ENCODE measurements around the gene CDKN2D.

Gene CDKN2D

DNA sequence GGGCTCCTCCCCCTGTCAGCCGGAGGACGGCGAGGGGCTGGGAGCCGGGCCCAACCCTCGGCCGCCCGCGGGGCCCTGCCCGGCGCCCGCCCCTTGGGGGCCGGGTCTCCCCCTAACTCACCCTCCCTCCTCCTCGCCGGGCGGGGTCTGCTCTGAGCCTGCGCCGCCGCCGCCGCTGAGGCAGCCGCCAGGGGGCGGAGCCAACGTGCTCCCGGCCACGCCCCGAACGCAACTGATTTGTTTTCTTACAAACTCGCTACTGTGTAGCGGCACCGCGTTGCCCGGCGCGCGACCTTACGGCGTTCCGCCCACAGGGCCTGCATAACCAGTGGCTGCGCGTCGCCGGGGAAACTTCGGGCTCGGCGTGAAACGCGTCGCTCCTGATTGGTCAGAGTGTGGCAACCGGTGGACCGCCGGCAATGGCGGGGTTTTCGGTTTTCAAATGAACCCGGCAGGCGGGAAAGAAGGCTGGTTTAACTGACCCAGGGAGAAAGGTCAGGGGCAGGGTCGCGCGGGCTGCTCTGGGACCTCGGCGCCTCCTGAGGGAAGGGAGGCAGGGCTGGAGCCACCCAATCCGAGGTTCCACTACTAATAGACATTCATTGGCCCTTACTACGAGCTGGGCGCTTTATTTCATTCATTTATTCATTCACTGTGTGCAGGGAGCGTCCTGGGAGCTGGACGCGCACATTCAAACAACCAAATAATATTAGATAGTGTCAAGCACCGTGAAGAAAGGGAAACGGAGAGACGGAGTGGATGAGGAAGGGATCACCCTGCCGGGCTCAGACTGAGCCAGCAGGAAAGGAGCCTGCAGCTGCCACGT lies at the start of gene CDKN2D:
CDKN2D (minus strand) TSS at position 154 of the 826 bp plus-strand sequence. CDS start 326 bp downstream, outside the sequence.
- peak; percentile 100 for DNase-seq

DNA sequence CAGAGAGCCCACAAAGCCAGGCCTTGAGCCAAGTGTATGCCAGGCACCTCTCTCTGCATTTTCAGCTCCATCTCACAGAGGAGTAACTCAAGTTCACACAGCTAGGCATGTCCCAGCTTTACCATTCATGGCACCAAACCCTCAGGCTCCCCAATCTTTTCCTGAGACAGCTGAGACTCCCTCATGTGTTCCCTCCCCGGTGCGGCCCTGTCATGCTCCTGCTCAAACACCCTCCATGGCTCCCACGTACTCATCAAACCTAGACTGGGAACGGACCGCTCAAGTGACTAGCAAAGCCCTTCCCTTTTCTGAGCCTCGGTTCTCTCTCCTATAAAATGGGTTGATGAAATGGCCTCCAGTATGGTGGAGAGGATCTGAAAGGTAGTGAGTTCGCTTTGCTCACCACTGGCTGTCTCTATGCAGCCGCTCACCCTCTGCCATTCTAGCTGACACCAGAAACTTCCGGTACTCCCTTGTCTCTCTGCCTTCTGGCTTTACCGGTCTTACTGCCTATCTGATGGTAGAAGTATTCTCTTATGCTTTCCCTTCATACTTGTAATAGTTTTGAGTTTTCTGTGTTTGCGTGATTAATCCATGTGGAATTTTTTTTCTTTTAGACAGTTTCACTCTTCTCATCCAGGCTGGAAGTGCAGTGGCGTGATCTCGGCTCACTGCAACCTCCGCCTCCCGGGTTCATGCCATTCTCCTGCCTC lies 48.8 kb upstream of the CDKN2D start:
- no peak for DNase-seq

DNA sequence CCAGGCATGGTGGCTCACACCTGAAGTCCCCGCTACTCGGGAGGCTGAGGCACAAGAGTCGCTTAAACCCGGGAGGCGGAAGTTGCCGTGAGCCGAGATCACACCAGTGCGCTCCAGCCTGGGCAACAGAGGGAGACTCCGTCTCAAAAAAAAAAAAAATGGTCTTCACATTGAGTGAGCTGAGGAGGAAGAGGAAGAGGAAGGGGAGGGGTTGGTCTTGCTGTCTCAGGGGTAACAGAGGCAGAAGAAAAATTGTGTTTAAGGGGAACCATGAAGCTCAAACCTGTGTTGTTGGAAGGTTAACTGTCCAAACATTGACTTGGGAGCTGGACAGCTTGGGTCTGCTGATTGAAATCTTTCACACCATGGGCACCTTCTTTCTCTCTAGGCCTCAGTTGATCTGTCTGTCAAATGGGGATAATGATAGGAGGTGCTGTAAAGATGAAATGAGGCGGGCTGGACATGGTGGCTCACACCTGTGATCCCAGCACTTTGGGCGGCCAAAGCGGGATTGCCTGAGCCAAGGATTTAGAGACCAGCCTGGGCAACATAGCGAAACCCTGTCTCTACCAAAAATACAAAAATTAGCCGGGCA lies 46.7 kb upstream of the CDKN2D start:
- no peak for DNase-seq

DNA sequence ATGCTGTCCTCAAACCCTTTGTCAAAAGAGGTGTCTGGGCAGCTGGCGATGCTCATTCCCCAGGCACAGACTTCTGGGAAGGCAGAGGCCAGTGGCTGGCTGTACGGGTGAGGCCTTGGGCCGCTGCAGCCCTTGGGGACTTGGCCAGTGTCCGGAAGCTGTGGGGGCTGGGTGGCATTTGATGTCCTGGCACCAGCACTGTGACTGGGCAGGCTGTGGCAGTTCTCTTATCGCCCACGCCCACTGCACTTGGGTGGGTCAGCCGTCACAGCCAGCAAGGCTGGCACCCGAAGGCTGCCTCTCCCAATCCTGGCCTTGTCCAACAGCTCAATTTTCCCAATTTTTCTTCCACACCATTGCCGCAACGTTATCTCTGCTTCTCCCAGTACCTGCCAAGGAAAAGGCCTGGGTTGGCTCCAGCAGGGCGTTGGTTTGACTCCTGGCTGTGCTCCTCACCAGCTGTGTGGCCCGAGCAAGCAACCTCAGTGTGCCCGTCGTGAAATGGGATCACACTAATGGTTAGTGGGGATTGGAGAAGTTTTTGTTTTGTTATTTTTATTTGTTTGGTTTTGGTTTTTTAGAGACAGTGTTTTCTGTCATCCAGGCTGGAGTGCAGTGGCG lies 43.8 kb upstream of the CDKN2D start:
- no peak for DNase-seq

DNA sequence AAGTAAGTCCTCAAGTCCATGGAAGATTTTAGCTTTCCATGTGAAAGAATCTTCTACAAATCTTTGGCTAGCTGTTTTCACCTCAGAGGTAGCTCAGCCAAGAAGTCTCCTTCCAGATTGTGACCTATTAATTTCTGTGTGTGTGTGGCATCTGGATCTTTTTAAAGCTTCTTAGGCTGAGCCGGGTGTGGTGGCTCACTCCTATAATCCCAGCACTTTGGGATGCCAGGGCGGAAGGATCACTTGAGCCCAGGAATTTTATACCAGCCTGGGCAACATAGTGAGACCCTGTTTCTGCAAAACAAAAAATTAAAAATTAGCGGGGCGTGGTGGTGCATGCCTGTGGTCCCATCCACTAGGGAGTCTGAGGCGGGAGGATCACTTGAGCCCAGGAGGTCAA lies 43.1 kb upstream of the CDKN2D start:
- DNase-seq = no peak

DNA sequence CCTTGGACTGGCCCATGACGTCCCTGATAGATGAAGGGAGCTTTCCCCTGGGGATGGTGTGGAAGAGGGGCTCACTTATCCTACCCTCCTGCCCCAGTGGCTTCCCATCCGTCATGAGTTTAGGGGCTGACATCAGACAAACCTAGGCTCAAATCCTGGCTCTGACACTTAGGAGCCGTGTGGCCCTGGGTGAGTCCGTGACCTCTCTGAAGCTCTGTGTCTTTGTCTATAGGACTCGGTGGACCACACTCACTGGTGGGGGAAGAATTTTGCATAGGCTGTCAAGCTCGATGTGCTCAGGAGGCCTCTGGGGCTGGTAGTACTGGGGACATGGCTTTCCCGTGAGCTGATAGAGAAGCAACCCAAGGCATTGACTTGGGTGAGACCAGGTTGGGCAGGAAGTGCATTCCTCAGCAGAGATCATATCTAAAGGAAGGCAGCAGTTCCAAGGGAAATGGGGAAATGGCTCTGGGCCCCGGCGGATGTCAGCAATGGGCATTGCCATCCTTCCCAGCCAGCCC lies 35.7 kb upstream of the CDKN2D start:
- peak; percentile 36 for DNase-seq

DNA sequence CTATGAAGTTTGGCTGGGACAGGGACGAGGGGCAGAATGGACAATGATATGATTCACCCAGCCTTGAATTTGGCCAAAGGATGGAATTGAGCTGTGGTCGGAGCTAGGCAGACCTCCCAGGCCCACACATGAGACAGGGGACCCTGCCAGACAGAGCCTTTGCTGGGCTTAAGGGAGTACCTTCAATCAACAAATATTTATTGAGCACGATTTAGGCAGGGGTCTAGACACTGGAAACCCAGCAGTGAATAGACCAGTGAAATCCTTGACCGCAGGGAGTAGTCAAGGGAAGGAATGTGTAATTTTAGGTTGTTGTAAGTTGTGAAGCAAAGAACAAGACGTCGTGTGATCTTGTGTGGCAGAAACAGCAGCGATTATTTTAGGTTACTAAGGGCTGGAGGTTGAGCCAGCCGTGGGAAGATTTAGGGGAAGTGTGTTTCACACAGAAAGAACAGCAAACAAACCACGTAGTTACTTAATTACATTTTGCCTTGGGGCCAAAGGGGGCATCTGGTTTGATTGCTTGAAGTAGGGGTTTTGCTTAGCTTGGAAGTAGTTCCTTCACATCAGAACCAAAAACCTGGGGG lies 35.2 kb upstream of the CDKN2D start:
- DNase-seq = peak; percentile 95

DNA sequence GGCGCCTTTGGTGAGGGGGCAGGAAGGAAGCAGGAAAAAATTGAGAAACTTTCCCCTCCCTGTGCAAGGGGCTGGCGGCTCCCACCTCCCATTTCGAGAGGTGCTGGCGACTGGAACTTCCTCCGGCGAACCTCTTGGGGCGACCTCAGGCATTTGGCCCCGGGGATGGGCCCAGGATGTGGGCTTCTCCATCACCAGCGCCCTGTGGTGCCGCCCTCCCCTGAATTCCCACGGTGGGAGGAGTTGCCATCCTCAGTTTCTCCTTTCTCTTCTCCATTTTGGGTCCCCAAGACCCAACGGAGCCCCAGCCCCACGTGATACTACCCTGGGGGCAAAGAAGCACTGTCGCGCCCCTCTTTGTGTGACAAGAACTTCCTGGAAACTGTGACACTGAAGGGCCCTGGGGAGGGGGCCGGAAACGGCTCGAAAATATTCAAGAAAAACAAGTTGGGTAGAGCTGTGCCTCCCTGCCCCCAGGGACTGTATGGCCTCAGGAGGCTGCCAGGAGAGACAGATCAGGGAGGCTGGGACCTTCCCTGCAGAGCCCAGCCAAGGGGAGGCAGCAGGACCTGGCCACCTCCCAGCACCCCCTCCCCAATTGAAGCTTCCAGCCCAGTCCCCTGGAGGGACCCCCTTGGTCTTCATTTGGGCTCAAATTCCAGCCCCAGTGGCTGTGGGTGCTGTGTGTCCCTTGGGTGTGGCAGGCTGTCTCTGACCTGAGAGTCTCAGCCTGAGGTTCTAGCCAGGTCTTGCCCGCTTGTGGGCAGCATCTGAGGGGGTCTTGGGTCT lies 34.5 kb upstream of the CDKN2D start:
- peak; percentile 23 for DNase-seq

DNA sequence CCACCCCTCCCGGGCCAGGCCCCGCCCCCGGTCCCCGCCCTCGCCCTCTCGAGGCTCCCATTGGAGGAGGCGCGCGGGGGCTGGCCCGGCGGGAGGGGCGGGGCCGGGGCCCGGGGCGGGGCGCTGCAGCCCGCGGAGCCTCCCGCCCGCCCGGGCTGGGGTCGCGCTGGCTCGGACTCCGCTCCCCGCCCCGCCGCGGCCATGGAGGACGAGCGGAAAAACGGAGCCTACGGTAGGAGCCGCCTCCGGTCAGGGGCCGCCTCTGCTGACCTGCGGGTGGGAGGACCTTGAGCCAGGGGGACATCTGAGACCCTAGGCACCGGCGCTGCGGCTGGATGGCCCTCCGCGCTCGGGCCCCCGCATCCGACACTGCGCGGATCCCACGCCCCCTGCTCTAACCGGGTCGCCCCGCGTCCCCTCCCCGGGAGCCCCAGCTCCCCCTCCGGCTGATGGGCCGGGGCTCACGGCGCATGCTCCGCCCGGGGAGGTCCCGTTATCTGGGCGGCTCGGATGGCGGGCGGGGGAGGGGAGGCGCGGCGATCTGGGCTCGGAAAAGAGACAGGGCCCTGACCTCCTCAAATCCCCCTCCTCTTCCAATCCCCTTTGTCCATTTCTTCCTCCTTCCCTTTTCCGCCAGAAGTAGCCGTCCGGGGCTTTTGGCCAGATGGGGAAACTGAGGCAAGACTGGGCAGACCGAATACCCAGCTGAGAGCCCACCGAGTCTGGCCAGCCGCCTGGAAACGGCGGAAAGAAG lies 33.7 kb upstream of the CDKN2D start:
- peak; percentile 83 for DNase-seq

DNA sequence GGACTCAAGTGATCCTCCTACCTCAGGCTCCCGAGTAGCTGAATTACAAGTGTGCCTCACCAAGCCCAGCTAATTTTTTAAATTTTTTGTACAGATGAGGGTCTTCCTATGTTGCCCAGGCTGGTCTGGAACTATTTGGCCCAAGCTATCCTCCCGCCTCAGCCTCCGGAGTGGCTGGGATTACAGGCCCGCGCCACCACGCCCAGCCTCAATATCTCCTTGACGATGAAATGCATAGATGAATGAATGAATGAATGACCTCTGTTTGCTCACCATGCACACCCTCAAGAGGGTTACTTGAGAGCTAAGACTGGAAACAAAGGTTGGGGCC lies 33.2 kb upstream of the CDKN2D start:
- no peak for DNase-seq

DNA sequence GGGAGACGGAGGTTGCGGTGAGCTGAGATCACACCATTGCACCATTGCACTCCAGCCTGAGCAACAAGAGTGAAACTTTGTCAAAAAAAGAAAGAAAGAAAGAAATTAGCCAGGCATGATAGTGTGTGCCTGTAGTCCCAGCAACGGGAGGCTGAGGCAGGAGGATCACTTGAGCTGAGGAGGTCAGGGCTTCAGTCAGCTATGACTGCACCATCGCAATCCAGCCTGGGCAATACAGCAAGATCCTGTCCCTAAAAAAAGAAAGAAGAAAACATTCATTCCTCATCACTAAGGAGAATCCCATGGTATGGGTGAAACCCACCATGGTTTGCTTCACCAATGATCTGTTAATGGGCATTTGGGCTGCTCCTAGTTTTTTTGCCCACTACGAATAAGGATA lies 31.4 kb upstream of the CDKN2D start:
- no peak for DNase-seq

DNA sequence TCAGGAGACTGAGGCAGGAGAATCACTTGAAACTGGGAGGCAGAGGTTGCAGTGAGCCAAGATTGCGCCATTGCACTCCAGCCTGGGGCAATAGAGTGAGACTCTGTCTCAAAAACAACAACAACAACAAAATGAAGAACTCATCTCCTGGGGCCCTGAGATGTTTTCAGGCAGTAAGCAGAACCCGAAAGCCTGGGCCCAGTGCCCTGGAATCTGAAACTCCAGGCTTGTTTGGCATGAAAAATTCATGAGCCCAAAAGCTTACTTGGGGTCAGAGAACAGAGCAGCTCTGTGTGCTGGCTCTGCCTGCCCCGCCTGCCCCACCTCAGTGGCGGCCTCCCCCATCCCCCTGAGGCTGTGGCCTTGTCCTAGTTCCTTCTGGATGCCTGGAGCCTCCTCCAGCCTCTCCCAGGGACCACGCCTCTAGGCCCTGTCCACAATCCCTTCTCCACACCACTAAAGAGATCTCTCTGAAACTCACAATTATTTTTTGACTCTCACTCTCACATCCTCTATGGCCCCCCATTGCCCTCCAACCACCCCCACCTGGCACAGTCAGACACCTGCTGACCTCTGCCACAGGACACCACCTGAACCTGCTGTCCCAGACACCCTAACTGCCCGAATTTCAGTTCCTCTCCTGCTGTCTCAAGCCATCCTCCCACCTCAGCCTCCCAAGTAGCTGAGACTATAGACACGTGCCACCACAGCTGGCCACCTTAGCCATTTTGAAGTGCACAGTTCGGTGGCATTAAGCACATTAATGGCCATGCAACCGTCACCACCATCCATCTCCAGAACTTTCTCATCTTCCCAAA lies 25.2 kb upstream of the CDKN2D start:
- peak; percentile 70 for DNase-seq

DNA sequence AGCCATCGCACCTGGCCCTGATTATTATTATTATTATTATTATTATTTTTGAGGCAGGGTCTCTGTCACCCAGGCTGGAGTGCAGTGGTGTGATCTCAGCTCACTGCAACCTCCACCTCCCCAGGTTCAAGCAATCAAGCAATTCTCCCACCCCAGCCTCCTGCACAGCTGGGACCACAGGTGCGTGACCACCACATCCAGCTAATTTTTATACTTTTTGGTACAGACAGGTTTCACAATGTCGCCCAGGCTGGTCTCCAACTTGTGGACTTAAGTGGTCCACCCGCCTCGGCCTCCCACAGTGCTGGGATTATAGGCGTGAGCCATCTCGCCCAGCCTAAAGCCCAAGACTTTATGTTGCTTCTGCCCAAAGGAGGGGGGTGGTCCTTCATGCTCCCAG lies 24.4 kb upstream of the CDKN2D start:
- no peak for DNase-seq

DNA sequence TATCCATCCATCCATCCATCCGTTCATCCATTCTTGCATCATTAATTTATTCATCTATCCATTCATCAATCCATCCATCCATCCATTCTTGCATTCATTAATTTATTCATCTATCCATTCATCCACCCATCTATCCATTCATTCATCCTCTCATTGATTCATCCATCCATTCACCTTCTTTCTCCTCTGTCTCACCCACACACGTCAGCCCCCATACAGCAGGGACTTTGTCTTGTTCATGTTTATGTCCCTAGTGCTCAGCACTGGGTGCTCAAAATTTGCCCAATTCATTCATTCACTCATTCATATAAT lies 19.0 kb upstream of the CDKN2D start:
- no peak for DNase-seq

DNA sequence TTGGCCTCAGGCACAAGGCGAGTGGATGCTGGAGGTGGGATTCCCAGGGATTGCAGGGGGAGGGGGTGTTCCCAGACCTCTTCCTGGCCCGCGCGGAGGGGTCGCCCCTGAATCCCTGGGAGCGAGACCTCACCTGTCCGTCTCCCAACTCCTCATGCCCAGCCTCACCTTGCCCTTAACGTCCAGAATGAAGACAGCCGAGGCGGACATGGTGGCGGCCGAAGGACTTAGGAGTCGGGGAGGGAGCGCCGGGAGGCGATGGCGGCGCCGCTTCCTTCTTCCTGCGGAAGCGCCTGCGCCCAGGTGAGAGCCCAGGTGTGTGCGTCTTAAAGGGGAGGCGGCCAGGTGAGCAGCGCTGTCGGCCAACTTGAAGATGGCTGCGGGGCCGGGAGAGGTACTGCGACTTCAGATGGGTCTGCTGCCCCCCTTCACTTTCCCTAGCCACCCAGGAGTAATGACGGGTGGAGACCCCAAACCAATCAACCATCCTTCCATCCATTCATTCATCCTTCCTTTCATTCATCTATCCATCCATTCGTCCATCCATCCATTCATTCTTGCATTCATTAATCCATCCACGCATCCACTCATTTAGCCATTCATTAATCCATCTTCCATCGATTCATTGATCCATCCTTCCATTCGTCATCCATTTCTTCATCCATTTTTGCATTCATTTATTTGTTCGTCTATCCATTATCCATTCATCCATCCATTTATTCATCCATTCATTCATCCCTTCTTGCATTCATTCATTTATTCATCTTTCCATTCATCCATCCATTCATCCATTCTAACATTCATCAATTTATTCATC lies 18.5 kb upstream of the CDKN2D start, which contains the start of gene AP1M2:
AP1M2 (minus strand) TSS at position 291 of the 817 bp plus-strand sequence; CDS start at position 210, 81 bp downstream.
- DNase-seq = no peak

DNA sequence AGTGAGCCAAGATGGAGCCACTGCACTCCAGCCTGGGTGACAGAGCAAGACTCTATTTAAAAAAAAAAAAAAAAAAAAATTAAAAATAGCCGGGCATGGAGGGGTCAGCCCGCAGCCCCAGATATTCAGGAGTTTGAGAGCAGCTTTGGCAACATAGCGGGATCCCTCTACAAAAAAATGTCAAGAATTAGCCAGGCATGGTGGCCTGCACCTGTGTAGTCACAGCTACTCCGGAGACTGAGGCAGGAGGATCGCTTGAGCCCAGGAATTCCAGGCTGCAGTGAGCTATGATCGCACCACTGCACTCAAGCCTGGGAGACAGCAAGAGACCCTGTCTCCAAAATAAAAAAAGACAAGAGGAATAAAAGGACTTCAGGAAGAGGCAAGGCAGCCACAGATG lies 17.6 kb upstream of the CDKN2D start:
- DNase-seq = no peak

DNA sequence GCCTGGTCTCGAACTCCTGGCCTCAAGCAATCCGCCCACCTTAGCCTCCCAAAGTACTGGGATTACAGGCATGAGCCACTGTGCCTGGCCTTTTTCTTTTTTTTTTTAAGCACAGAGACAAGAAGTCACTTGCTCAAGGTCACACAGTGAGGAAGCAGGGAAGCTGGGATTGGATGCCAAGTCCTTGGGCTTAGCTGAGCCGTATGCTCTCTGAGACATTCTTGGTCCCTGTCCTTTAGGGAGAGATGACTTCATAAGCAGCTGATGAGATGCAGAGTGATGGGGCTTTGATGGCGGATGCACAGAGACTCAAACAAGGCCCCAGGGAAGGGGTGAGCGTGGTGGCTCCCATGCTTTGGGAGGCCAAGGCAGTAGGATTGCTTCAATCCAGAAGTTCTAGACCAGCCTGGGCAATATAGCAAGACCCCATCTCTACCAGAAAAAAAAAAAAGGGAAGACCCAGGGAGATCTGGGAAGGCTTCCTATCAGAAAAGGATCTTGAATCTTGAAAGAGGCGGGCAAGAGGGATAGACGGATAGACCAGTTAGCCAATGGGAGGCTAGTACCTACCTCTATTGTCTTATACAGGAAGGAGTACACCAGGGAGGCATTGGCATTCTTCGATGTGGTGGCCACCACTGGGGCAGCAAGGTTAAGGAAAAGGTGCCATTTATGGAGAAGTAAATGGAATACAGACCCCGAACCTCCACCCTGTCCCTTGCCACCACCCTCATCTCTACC lies 14.4 kb upstream of the CDKN2D start:
- DNase-seq = peak; percentile 38

DNA sequence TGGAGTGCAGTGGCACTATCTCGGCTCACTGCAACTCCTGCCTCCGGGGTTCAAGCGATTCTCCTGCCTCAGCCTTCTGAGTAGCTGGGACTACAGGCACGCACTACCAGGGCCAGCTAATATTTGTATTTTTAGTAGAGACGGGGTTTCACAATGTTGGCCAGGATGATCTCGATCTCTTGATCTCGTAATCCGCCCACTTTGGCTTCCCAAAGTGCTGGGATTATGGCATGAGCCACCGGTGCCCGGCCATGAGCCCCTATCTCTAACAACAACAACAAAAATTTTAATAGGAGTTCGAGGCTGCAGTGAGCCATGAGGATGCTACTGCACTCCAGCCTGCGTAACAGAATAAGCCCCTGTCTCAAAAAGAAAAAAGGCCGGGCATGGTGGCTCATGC lies 13.3 kb upstream of the CDKN2D start:
- peak; percentile 30 for DNase-seq
